Measurements from ENCODE around the gene ZNF823. TPM values are rescaled to one million over a fixed set of nuclear protein-coding genes. Genes with fewer than 3 reads are reported as not detected.

The ZNF823 gene
- total and polyA plus RNA-seq, 9 of the 15 experiments (the other 6 are each of a cell fraction or from before 2014, with no cell fraction given) = 4.0 to 13.4 (median 6.1) TPM

GRCh38 chr19:11729586-11729985 is 9.2 kb downstream of the ZNF823 start (continued):
- no peak for TF ChIP-seq STAT6 (CRISPR knock-in tag; IDR thresholded peaks at IDR 0.05)

- no TSS peak for BruUV-seq (replicated peaks)
- ATAC-seq (no peak), DNase-seq (ENCODE audit: extremely low read depth in 1 of 4, low spot score in 3 of 4) (no peak), FAIRE-seq (no peak)
- Histone ChIP-seq H3K27ac (ENCODE audit: extremely low read depth, low read depth, low read length) (no peak overlapping the region), H3K9me1 (ENCODE audit: control insufficient read depth, insufficient read depth, low read length) (no peaks in the 10 kb centered on the region), H3K4me1 (replicated peaks in 1 of 2; ENCODE audit: control insufficient read depth in 2 of 2, insufficient read depth in 2 of 2, low read length in 2 of 2) (no peaks in the 10 kb centered on the region), H4K20me1 (replicated peaks; ENCODE audit: control insufficient read depth, insufficient read depth, low read length) (no peaks in the 10 kb centered on the region), H3K9me3 (replicated peaks; ENCODE audit: control insufficient read depth, insufficient read depth, low read depth, low read length) (peaks cover 16% of the 10 kb centered on the region), H3K27me3 (ENCODE audit: control insufficient read depth in 2 of 2, insufficient read depth in 2 of 2, low read length in 2 of 2) (no peaks in the 10 kb centered on the region), H3K9ac (ENCODE audit: insufficient read depth in 1 of 2, low read depth in 2 of 2, low read length in 2 of 2) (no peak overlapping the region), H3K4me2 (ENCODE audit: insufficient read depth, low read length) (no peak overlapping the region), H3K79me2 (ENCODE audit: control insufficient read depth, insufficient read depth, low read length) (no peaks in the 10 kb centered on the region; the same call in 2 of the 3 replicates), H3K36me3 (ENCODE audit: control insufficient read depth, insufficient read depth, low read length) (peaks cover 49% of the 10 kb centered on the region), H3K4me3 (no peak overlapping the region), H2AFZ (ENCODE audit: low read depth, low read length) (no peak overlapping the region)
- WGBS (ENCODE audit: insufficient coverage, low coverage, missing lambda C conversion rate) = 81% methylated on average over 10 of the region's 10 CpGs
- intact Hi-C loops (cut with micrococcal nuclease) = no loop called here
- ChIA-PET POLR2A (no interaction called here), CTCF (ENCODE audit: low intra/inter-chr PET ratio) (no interaction called here)
- in situ Hi-C loops (cut with MboI) = no loop called here
- TF ChIP-seq CBX3 (IDR thresholded peaks at IDR 0.05; ENCODE audit: borderline replicate concordance in 1 of 2, low read length in 2 of 2) (peak in 1 of 2 experiments; percentile 44; a peak in 1 of 3 replicates), ZNF75A (CRISPR knock-in tag; IDR thresholded peaks at IDR 0.05) (peak; percentile 96), TGIF2 (CRISPR knock-in tag; IDR thresholded peaks at IDR 0.05) (no peak), ATF6 (CRISPR knock-in tag; IDR thresholded peaks at IDR 0.05) (no peak), ZNF280A (IDR thresholded peaks at IDR 0.05; ENCODE audit: low read depth, partially characterized antibody) (peak; percentile 55), ZNF274 (IDR thresholded peaks at IDR 0.05; ENCODE audit: borderline replicate concordance, low read depth, low read length) (peak; percentile 70; the same call in 1 of the 2 replicates), LEF1 (IDR thresholded peaks at IDR 0.05) (no peak), RAD51 (IDR thresholded peaks at IDR 0.05; ENCODE audit: borderline replicate concordance, low read depth) (no peak), FOS (IDR thresholded peaks at IDR 0.05; ENCODE audit: extremely low read depth, insufficient read length) (no peak), MCM7 (IDR thresholded peaks at IDR 0.05) (no peak), RAD21 (CRISPR knock-in tag; conservative IDR thresholded peaks at IDR 0.05 in 1 of 2, IDR thresholded peaks at IDR 0.05 in 1 of 2) (no peak), RBM25 (IDR thresholded peaks at IDR 0.05; ENCODE audit: low read depth, low read length, severe bottlenecking) (peak; percentile 13), TRIM28 (IDR thresholded peaks at IDR 0.05) (peak; percentile 58; the same call in 1 of the 2 replicates), CBX5 (IDR thresholded peaks at IDR 0.05; ENCODE audit: borderline replicate concordance, low read depth) (peak; percentile 55; the same call in 1 of the 2 replicates), DNMT1 (IDR thresholded peaks at IDR 0.05) (no peak), CBX1 (IDR thresholded peaks at IDR 0.05; ENCODE audit: low read depth) (peak; percentile 49; the same call in 1 of the 2 replicates)
Observed at GRCh38 chr19:11722414-11722813, 16.3 kb downstream of the ZNF823 start.

Measured in K562 (cell line).